SW480 (cell line): ENCODE measurements around the gene C20orf96.
A peak's percentile ranks its signal among the peaks of the same experiment; 100 is the strongest.
"Not testable (repeated sequence)": the region's sequence is repeated elsewhere in the genome, so short reads cannot be mapped to it uniquely, and the experiment has no call there.

Source experiments
- DNase-seq: peaks from one replicate; pipeline ENCODE4 v3.0.0-alpha.2; 2016; ENCODE audit warnings: low spot score

The C20orf96 gene

DNA sequence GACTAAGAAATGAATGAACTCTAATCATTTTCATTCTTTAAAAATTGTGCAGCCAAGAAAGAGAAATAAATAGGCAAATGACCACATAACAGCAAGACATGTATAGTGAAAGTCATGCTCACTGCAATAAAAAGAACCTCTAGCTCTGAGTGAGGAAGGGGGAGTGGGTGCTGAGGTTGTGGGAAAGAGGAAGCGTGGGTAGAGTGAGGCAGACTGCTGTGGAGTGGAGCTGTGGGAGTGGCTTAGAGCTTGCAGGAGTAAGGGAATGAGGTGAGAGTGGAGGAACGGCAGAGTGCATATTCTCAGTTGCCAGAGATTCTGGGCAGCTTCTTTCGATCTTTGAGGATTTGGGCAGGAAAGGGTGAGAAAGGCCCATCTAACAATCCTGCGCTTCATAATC is 53.1 kb downstream of the C20orf96 start:
- no peak for DNase-seq

DNA sequence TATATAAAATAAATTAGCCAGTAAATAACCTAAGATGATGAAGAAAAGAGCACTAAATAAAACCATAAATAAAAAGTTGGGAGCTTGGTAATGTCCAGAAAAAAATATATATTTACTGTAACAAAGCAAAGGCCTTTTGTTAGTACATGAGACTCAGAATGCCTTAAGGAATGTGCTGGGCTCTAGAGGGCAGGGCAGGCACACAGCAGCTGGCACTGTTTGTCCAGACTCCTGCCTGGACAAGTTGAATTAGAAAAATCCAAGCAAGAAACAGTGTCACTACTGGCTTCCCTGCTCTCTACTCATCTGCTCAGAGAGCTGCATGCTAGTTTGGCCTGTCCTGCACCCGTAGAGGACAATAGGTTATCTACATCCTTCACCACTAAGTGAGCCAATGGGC is 54.7 kb downstream of the C20orf96 start:
- DNase-seq, result peak; percentile 42

DNA sequence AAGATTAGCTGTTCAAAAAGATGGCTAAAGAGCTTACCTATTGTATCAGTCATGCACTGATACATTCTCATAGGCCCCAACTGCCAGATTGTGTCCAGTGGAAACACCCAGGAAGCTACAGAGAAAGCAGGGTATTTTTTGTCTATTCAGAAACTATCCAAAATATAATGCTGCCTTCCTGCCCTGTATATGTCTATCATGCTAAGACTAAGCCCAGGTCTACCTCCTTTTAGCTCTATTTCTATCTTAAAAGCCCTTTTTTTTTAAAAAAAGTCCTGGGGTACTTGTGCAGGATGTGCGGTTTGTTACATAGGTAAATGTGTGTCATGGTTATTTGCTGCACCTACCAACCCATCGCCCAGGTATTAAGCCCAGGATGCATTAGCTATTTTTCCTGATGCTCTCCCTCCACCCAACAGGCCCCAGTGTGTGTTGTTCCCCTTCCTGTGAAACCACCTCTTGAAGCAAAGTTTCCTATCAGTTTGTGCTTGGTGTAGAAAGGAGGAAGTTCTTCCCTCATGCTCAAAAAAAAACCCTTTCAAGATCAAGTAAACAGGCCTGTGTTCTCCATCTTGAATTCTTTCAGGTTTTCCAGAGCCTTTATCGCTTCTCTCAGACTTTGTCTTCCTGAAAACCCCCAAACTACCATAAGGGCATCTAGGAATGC is 63.0 kb downstream of the C20orf96 start:
- DNase-seq, result no peak

DNA sequence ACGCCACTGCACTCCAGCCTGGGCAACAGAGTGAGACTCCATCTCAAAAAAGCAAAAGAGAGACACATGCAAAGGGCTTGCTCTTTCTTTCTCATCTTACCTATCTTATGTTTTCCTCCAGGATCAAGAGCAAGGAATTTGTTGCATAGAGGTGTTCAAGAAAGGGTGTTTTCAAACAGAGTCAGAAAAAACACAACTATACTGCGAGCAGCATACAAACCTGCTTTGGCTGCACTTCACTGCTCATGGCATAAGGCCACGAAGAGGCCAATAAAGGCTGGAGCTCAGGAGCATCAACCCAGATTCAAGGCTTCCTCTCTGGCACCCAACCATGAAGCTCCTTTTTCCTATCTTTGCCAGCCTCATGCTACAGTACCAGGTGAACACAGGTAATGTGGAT is 63.6 kb downstream of the C20orf96 start, which contains the start of gene DEFB129:
Gene DEFB129, plus strand, starts transcription at position 301 of the 400 bp plus-strand sequence. Its CDS starts 31 bp downstream, at position 332.
- DNase-seq, result no peak

DNA sequence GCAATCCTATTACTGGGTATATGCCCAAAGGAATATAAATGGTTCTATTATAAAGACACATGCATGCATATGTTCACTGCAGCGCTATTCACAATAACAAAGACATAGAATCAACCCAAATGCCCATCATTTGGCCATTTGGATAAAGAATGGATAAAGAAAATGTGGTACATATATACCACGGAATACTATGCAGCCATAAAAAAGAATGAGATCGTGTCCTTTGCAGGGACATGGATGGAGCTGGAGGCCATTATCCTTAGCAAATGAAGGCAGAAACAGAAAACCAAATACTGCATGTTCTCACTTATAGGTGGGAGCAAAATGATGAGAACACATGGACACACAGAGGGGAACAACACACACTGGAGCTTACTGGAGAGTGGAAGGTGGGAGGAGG is 64.7 kb downstream of the C20orf96 start:
- not testable (repeated sequence) for DNase-seq

DNA sequence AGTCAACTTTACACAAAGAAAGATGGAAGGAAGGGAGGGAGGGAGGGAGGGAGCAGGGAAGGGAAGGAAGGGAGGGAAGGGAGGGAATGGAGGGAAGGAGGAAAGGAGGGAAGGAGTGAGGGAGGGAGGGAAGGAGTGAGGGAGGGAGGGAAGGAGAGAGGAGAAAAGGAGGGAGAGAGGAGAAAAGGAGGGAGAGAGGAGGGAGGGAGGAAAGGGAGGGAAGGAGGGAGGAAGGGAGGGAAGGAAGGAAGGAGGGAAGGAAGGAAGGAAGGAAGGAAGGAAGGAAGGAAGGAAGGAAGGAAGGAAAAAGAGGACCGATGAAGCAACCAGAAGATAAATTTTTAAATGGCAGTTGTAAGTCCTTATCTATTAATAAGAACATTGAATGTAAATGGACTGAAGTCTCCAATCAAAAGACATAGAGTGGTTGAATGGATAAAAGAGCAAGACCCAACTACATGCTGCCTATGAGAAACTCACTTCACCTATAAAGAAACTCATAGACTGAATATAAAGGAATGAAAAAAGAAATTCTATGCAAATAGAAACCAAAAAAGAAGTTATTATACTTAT is 69.2 kb downstream of the C20orf96 start:
- DNase-seq, result no peak
